H1 (cell line): ENCODE measurements around the gene LMTK3. TPM values are rescaled to one million over a fixed set of nuclear protein-coding genes. Genes with fewer than 3 reads are reported as not detected.

Source experiments
- CTCF ChIA-PET: fragments of 300-600 bp; sonication (Branson Sonifier 250); formaldehyde crosslinking; loops from one replicate; lab custom pipeline; 2021; ENCODE audit not compliant: partially characterized antibody; lab: Charles Lee
- POLR2A ChIA-PET: fragments of 300-600 bp; sonication (Branson Sonifier 250); formaldehyde crosslinking; loops from one replicate; lab custom pipeline; 2021; ENCODE audit warnings: inconsistent platforms; ENCODE audit not compliant: partially characterized antibody; lab: Charles Lee
- DNase-seq, 2 experiments: peaks; one replicate each; pipeline versions ENCODE4 v3.0.0 to v3.0.0-alpha.2; 2010 to 2022; ENCODE audit warnings: low spot score in 2 of 2, low read depth in 1 of 2, mixed read lengths in 1 of 2
- FAIRE-seq: peaks from 2 replicates; lab custom pipeline; 2011; peaks lifted over from hg19 to GRCh38; lab: Jason Lieb, UNC
- H2AFZ ChIP-seq: 2 replicates; pipeline ENCODE4 v1.8.1; 2012; ENCODE audit warnings: low read length, inconsistent platforms
- H2AK5ac ChIP-seq: 2 replicates; pipeline ENCODE4 v1.6.1; 2013; ENCODE audit warnings: low read depth, low read length
- H2BK120ac ChIP-seq: replicated peaks from 2 replicates; pipeline ENCODE3; 2013; ENCODE audit warnings: low read depth, low read length, inconsistent platforms
- H2BK12ac ChIP-seq: 2 replicates; pipeline ENCODE4 v1.6.1; 2013; ENCODE audit warnings: low read depth, low read length
- H2BK15ac ChIP-seq: 2 replicates; pipeline ENCODE4 v1.6.1; 2013; ENCODE audit warnings: low read length
- H2BK20ac ChIP-seq: 2 replicates; pipeline ENCODE4 v1.6.1; 2013; ENCODE audit warnings: low read length
- H2BK5ac ChIP-seq: 2 replicates; pipeline ENCODE4 v1.6.1; 2013; ENCODE audit warnings: low read depth, low read length
- H3K14ac ChIP-seq: 2 replicates; pipeline ENCODE4 v1.6.1; 2013; ENCODE audit warnings: inconsistent platforms; ENCODE audit not compliant: insufficient read length
- H3K18ac ChIP-seq: 2 replicates; pipeline ENCODE4 v1.6.1; 2013; ENCODE audit warnings: low read length; ENCODE audit errors: extremely low read depth
- H3K23ac ChIP-seq: 2 replicates; pipeline ENCODE4 v1.6.1; 2013; ENCODE audit warnings: inconsistent platforms; ENCODE audit not compliant: insufficient read length
- H3K23me2 ChIP-seq: 2 replicates; pipeline ENCODE4 v1.6.1; 2013; ENCODE audit warnings: low read depth, low read length
- H3K27ac ChIP-seq: 2 replicates; pipeline ENCODE4 v1.6.1; 2011; ENCODE audit warnings: low read depth, low read length, inconsistent platforms
- H3K27me3 ChIP-seq, 4 experiments: replicated peaks in 1 of 4; 1 replicate in 1 of 4; 2 replicates in 3 of 4; pipeline versions ENCODE4 v1.6.1 to v1.8.1; 2011 to 2013; ENCODE audit warnings: low read length in 3 of 4, mild to moderate bottlenecking in 3 of 4, inconsistent platforms in 2 of 4, mixed read lengths in 2 of 4, moderate library complexity in 1 of 4; ENCODE audit not compliant: control insufficient read depth in 3 of 4, insufficient read depth in 3 of 4; ENCODE audit errors: extremely low read depth in 1 of 4
- H3K36me3 ChIP-seq, 4 experiments: 2 replicates each; pipeline versions ENCODE4 v1.6.1 to v1.8.1; 2011 to 2013; ENCODE audit warnings: mild to moderate bottlenecking in 4 of 4, low read length in 3 of 4, moderate library complexity in 2 of 4, control low read depth in 1 of 4, inconsistent platforms in 1 of 4; ENCODE audit not compliant: insufficient read depth in 4 of 4, control insufficient read depth in 2 of 4
- H3K4ac ChIP-seq: replicated peaks from 2 replicates; pipeline ENCODE3; 2013; ENCODE audit warnings: low read length, low read depth, mixed read lengths, inconsistent platforms; ENCODE audit not compliant: insufficient read length
- H3K4me1 ChIP-seq, 4 experiments: replicated peaks in 1 of 4; 1 replicate in 1 of 4; 2 replicates in 3 of 4; pipeline versions ENCODE4 v1.6.1 to v1.8.1; 2011 to 2013; ENCODE audit warnings: low read length in 3 of 4, inconsistent platforms in 2 of 4, mixed read lengths in 1 of 4; ENCODE audit not compliant: insufficient read depth in 4 of 4, control insufficient read depth in 3 of 4
- H3K4me2 ChIP-seq, 2 experiments: 2 replicates each; pipeline versions ENCODE4 v1.6.1 to v1.8.1; 2011 to 2013; ENCODE audit warnings: low read depth in 2 of 2, low read length in 2 of 2, control low read depth in 1 of 2, inconsistent platforms in 1 of 2, mild to moderate bottlenecking in 1 of 2; ENCODE audit not compliant: insufficient read depth in 1 of 2
- H3K4me3 ChIP-seq, 4 experiments: fragments of 200-600, 300-600 bp in 1 of 4; sonication (generic), shearing (Covaris generic), sonication (Bioruptor Twin) in 1 of 4; 2 replicates each; pipeline versions ENCODE4 v1.5.1 to v1.8.1; 2011 to 2016; ENCODE audit warnings: low read length in 4 of 4, low read depth in 3 of 4, control low read depth in 2 of 4, inconsistent platforms in 2 of 4, mild to moderate bottlenecking in 2 of 4, mixed read lengths in 1 of 4, moderate library complexity in 1 of 4; ENCODE audit not compliant: insufficient read depth in 2 of 4; ENCODE audit errors: extremely low read depth in 1 of 4
- H3K56ac ChIP-seq: replicated peaks from 2 replicates; pipeline ENCODE3; 2013; ENCODE audit warnings: low read depth, mild to moderate bottlenecking, mixed read lengths, low read length, inconsistent platforms; ENCODE audit not compliant: insufficient read length
- H3K79me1 ChIP-seq: 2 replicates; pipeline ENCODE4 v1.6.1; 2013; ENCODE audit warnings: low read depth, low read length, control low read depth
- H3K79me2 ChIP-seq, 2 experiments: 2 replicates each; pipeline versions ENCODE4 v1.6.1 to v1.8.1; 2012 to 2013; ENCODE audit warnings: low read length in 2 of 2, mild to moderate bottlenecking in 2 of 2, inconsistent platforms in 1 of 2; ENCODE audit not compliant: insufficient read depth in 2 of 2, control insufficient read depth in 1 of 2
- H3K9ac ChIP-seq, 4 experiments: replicated peaks in 1 of 4; 1 replicate in 1 of 4; 2 replicates in 3 of 4; pipeline versions ENCODE4 v1.6.1 to v1.8.1; 2011 to 2013; ENCODE audit warnings: low read depth in 3 of 4, low read length in 3 of 4, control low read depth in 2 of 4, mild to moderate bottlenecking in 2 of 4, moderate library complexity in 2 of 4, inconsistent platforms in 1 of 4; ENCODE audit errors: extremely low read depth in 1 of 4
- H3K9me3 ChIP-seq, 2 experiments: 2 replicates each; pipeline versions ENCODE4 v1.6.1 to v1.8.1; 2012 to 2013; ENCODE audit warnings: mild to moderate bottlenecking in 2 of 2, moderate library complexity in 2 of 2, control low read depth in 1 of 2, inconsistent platforms in 1 of 2, low read depth in 1 of 2, low read length in 1 of 2, mixed read lengths in 1 of 2; ENCODE audit not compliant: insufficient read depth in 2 of 2
- H4K20me1 ChIP-seq, 2 experiments: replicated peaks in 1 of 2; 2 replicates each; pipeline versions ENCODE3 to v1.8.1; 2011 to 2013; ENCODE audit warnings: inconsistent platforms in 2 of 2, low read length in 2 of 2, mild to moderate bottlenecking in 1 of 2; ENCODE audit not compliant: insufficient read depth in 2 of 2, control insufficient read depth in 1 of 2
- H4K5ac ChIP-seq: 2 replicates; pipeline ENCODE4 v1.6.1; 2013; ENCODE audit warnings: low read length, low read depth, mixed read lengths, inconsistent platforms; ENCODE audit not compliant: insufficient read length
- H4K8ac ChIP-seq: 2 replicates; pipeline ENCODE4 v1.8.0; 2013; ENCODE audit warnings: mild to moderate bottlenecking, moderate library complexity, low read length, inconsistent platforms; ENCODE audit not compliant: insufficient read depth; ENCODE audit errors: extremely low read depth
- H4K91ac ChIP-seq: replicated peaks from 2 replicates; pipeline ENCODE3; 2013; ENCODE audit warnings: low read length, mixed read lengths, inconsistent platforms; ENCODE audit not compliant: insufficient read length
- ATF2 ChIP-seq: IDR thresholded peaks from 2 replicates; pipeline ENCODE4 v1.6.1; 2012; ENCODE audit warnings: low read length, inconsistent platforms
- BCL11A ChIP-seq, 2 experiments: IDR thresholded peaks; one replicate each; pipeline ENCODE4 v1.6.1; 2011; ENCODE audit warnings: low read depth in 2 of 2, low read length in 2 of 2, mild to moderate bottlenecking in 2 of 2
- CTBP2 ChIP-seq: IDR thresholded peaks from 2 replicates; pipeline ENCODE4 v1.7.0; 2011; ENCODE audit warnings: borderline replicate concordance, mild to moderate bottlenecking, moderate library complexity, mixed read lengths, low read length; ENCODE audit not compliant: insufficient read depth, insufficient read length
- JUN ChIP-seq: IDR thresholded peaks from 2 replicates; pipeline ENCODE4 v1.6.1; 2011; ENCODE audit warnings: low read depth, mild to moderate bottlenecking, improper control_type of control experiment, low read length
- RXRA ChIP-seq: IDR thresholded peaks from 2 replicates; pipeline ENCODE4 v1.6.1; 2011; ENCODE audit warnings: low read depth, mild to moderate bottlenecking, low read length, moderate library complexity; ENCODE audit not compliant: insufficient read depth
- TBP ChIP-seq: IDR thresholded peaks from 2 replicates; pipeline ENCODE4 v1.6.1; 2011; ENCODE audit warnings: low read depth, low read length, improper control_type of control experiment
- ZNF274 ChIP-seq: IDR thresholded peaks from 2 replicates; pipeline ENCODE4 v1.7.0; 2012; ENCODE audit warnings: low read length, borderline replicate concordance; ENCODE audit errors: extremely low read depth
- WGBS, 2 experiments: shearing (Covaris generic) in 1 of 2; methylation state at CpG; one replicate each; pipeline versions ENCODE4 v1.1.6 to v1.1.7; 2013 to 2015; ENCODE audit warnings: low lambda C conversion rate in 2 of 2, mixed read lengths in 2 of 2, inconsistent platforms in 1 of 2, low coverage in 1 of 2, missing lambda C conversion rate in 1 of 2; ENCODE audit not compliant: insufficient replicate concordance in 2 of 2, insufficient coverage in 1 of 2, insufficient read length in 1 of 2; ENCODE audit errors: extremely low coverage in 1 of 2, missing lambda C conversion rate in 1 of 2; 5-methylcytosine and 5-hydroxymethylcytosine counted together
- polyA plus RNA-seq, 7 experiments: library from polyadenylated mRNA; depleted of rRNA in 3 of 7; stranded (reverse) in 5 of 7; unstranded in 2 of 7; fragments of >200 nt in 5 of 7; fragments of 200-250 nt in 2 of 7; gene quantifications; 1 replicate in 5 of 7; 2 replicates in 1 of 7; 4 replicates in 1 of 7; pipeline versions ENCODE4 v1.2.1 to v1.2.3, GENCODE V29; 2011 to 2013; ENCODE audit warnings: missing spikeins in 2 of 7, mixed read lengths in 2 of 7
- total RNA-seq: library from RNA; stranded (reverse); fragmentation: NEBNext Ultra II Directional; extraction: Animal tissue kit (Norgen Biotek cat#: 25700); gene quantifications from 2 replicates; pipeline ENCODE4 v1.2.1, GENCODE V29; 2021

LMTK3 gene
- total and polyA plus RNA-seq, 2 of the 8 experiments (the other 6 are each of a cell fraction or from before 2014, with no cell fraction given) = 2.7 to 12.4 TPM

GRCh38 chr19:48547722-48548121, 36.1 kb upstream of the LMTK3 start:
- H3K79me2 ChIP-seq = no peaks in the 10 kb centered on the region
- H3K56ac ChIP-seq = no peak overlapping the region
- H4K20me1 ChIP-seq = peaks cover 0 to 3% of the 10 kb centered on the region in 2 experiments
- no peak overlapping the region for H3K9ac ChIP-seq
- no peak overlapping the region for H2AK5ac ChIP-seq
- peak overlapping the region; percentile 44 for H3K4ac ChIP-seq
- no peak overlapping the region for H2BK5ac ChIP-seq
- peaks cover 8% of the 10 kb centered on the region; the same call in 1 of the 2 replicates for H3K23me2 ChIP-seq
- no peaks in the 10 kb centered on the region; a peak in 1 of 7 replicates for H3K27me3 ChIP-seq
- no peak overlapping the region for H2BK12ac ChIP-seq
- H4K5ac ChIP-seq = no peak overlapping the region
- no peak overlapping the region for H2BK20ac ChIP-seq
- no peaks in the 10 kb centered on the region for H3K79me1 ChIP-seq
- H3K18ac ChIP-seq = no peak overlapping the region
- H2BK120ac ChIP-seq = no peak overlapping the region
- FAIRE-seq (no peak), DNase-seq (no peak)
- POLR2A ChIA-PET = interaction anchor here (1.9 kb wide), 1 partner anchor 71 kb away, joined by 4 read pairs; the partner anchor contains the start of genes RPL18 and SPHK2
- H3K27ac ChIP-seq = no peak overlapping the region
- H3K4me3 ChIP-seq = no peak overlapping the region
- 92% methylated on average over 1 of the region's 1 CpG; no CpG with 5 or more reads in 1 of the 2 experiments for WGBS, 2 experiments
- H3K23ac ChIP-seq = no peak overlapping the region
- no peaks in the 10 kb centered on the region for H3K36me3 ChIP-seq
- H3K4me1 ChIP-seq = peaks cover 0 to 24% (median 12%) of the 10 kb centered on the region in 4 experiments; a peak in 6 of 7 replicates
- H2BK15ac ChIP-seq = no peak overlapping the region
- no peak overlapping the region for H2AFZ ChIP-seq
- no peak overlapping the region for H3K14ac ChIP-seq
- H4K8ac ChIP-seq = no peak overlapping the region
- H3K9me3 ChIP-seq = no peaks in the 10 kb centered on the region
- CTCF ChIA-PET = interaction anchor here (0.6 kb wide), 1 partner anchor 66 kb away, joined by 3 read pairs; no protein-coding TSS in a partner anchor
- no peak overlapping the region for H4K91ac ChIP-seq
- no peak overlapping the region for H3K4me2 ChIP-seq
- TF ChIP-seq RXRA (no peak), BCL11A (IDR thresholded peaks at IDR 0.05; ENCODE audit: low read depth in 2 of 2, low read length in 2 of 2) (no peak), ATF2 (no peak), CTBP2 (no peak), TBP (no peak), JUN (no peak), ZNF274 (no peak)
